GM19452 (cell line): ENCODE results near the gene CLEC18C.
"Not testable (repeated sequence)": the region's sequence is repeated elsewhere in the genome, so short reads cannot be mapped to it uniquely, and the experiment has no call there.

Experiments used
- ATAC-seq: cut with Tn5 transposase; IDR thresholded peaks from one replicate; pipeline ENCODE4 v1.9.1; 2021; ENCODE audit not compliant: unreplicated experiment

CLEC18C gene

DNA sequence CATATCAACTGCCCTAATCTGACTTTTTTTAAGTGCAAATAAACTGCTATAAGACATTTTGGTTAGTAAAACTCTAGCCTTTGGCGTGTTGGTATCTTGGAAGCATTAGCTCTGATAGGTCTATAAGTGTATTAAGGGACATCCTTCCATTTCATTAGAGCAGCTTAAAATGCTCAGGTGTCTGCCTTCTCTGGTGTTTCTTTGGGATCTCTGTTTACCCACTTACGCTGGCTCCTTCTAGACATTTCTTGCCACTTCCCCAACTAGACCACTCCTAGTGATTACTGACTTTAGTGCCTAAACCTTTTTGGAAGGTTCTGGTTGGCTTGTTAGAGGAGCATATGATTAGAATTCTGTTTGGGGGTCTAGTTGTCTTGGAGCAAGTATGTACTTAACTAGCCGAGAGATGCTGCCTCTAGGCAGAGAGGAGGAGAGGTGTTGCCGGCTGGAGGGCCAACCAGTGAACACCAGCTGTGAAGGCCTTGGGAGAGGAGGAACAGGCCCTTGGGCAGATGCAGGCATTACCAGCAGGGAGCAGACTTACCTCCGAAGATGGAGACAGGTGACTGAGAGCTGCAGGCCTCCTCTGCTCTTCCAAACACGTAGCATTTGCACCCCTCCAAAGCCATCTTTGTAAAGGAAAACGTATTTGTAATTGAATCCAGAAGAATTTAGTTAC lies 15.2 kb upstream of the CLEC18C start:
- ATAC-seq, result no peak

DNA sequence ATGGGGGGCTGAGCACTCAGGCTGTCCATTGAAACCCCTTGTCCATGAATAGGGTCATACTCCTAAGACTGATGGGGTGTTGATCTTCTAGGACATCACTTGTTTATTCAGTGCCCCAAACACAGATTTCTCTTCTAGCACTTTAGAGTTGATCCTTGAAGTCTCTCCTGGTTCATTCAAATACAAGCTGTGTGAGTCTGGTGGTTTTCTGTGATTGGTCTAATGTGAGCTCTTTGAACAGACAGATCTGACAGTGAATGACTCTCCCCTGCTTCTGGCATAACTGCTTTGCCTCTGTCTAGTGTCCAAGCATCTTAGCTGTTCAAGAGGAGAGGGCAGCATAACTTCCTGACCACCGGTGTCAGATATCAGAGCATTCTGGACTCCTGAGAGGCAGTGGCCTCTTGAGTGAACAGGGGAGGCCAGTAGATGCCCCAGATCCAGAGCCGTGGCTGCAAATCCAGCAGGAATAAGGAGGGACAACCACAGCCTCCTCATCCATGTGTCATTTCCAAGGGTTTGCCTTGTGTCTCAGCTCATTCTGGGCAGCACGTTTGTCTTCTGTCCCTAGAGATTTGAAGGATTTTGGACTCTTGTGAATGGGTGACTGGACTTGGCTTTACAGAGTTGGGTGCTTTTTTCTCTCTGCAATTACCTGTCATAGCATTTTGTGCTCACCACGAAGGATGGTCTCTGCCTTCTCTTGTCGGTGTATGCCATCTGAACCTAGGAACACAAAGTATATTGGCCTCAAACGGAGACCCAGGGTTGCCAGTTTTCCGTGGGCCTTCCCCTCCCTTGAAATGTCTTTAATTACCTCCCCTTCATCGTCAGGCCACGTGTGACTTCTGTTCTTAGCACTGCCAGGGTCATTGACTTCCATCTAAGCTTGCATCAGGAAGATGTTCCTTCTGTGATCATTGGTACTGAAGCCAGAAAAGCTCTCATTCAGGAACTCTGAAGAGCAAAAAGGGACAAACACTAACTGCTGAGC lies 13.9 kb upstream of the CLEC18C start:
- no peak for ATAC-seq

DNA sequence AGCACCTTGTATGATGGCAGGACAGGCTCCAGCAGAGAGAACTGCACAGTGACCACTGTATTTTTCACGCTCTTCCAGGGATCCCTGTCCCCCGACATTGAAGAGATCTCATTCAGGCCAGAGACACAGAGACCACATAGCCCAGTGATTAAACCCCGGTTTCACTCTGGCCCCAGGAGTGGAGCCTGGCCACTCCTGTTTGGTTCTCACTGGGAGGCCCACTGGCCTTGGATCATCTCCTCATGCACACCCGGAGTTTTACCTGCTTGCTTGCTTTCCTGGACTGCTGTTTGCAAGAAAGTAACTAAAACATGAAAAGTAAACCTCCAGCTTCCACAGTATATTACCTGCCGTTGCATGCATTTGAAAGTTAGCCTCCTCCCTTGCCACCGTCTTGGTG lies 13.2 kb upstream of the CLEC18C start:
- no peak for ATAC-seq

DNA sequence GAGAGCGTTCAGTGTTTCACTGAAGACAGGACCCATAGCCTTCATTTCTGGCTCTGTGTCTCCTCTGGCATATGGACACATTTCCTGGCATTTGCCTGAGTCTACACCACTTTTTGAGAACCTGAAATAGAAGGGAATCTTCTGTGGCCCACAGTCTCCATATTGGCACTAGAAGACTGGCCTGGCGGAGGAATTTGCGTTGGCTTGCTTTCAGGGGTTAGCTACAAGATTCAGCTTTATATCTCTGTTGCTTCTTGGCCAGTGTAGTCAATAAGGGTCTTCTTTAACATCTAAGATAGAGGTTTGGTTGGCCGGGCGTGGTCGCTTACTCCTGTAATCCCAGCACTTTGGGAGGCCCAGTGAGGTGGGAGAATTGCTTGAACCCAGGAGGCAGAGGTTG lies 12.8 kb upstream of the CLEC18C start:
- ATAC-seq, result no peak

DNA sequence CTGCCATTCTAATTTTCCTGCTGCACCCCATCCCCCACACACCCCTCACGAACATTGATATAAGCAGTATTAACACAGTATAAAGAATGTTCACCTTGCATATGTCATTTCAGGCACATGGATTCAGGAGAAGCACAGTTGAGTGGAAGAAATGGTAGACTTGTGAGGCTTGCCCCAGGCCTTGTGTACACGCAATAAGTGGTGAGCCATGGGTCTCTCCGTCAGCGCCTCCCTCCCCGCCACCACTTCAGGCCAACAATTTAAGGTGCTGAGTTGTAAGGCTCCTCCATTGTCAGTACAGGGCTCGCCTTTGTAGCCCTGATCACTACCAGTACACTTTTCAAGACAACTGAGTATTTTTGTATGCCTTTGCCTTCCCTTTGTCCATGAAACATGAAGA lies 12.2 kb upstream of the CLEC18C start:
- ATAC-seq, result no peak

DNA sequence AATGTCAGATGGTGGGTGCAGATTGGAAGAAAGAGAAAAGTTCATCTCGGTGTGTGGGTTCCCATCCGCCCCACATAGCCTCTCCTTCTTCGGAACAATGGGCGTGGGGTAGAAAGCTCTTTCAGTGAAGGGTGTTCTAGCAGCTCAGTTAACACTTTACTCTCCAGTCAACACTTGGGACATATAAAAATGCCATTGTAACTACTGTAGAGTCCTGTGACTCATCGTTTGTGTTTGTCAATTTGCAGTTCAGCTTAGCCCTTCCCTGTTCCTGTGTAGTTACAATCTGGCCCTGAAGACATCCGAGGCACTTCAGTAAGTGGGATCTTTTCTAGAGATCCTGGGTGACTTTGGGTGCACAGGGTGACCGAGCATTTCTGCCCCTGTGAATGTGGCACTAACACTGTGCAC lies 11.5 kb upstream of the CLEC18C start:
- ATAC-seq, result no peak

DNA sequence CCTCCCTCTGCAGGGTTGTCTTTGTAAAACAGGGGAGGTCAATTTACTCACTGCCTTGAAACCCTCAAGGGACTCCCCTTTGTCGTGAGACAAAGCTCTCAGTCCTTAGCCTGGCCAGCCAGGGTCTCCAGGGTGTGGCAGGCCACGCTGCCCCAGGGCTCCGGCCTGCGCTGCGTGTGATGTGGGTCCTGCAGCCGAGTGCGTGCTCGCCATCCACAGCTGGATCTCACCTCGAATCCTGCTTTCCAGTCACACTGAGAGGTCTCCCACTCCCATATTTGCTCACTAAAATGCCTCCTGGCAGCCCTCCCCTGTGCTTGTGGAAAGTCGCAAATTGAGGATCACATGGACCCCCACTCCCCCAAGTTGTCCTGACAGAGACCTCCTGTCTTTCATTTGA lies 10.0 kb upstream of the CLEC18C start:
- ATAC-seq, result no peak

DNA sequence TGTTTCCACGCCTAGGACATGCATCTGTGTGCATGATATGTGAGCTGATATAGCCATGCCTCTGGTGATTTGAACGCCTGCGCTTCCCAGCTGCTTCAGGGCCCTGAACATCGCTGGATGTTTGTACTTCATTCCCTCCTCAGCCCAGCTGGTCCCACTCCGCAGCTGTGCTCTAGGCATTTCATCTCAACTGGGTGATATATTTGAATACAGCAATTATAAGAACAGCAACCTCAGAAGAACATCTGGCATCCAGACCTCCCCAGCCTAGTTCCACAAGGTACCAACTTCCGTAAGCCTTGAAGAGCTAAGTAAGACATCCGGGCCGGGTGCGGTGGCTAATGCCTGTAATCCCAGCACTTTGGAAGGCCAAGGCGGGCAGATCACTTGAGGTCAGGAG lies 6.9 kb upstream of the CLEC18C start:
- not testable (repeated sequence) for ATAC-seq

DNA sequence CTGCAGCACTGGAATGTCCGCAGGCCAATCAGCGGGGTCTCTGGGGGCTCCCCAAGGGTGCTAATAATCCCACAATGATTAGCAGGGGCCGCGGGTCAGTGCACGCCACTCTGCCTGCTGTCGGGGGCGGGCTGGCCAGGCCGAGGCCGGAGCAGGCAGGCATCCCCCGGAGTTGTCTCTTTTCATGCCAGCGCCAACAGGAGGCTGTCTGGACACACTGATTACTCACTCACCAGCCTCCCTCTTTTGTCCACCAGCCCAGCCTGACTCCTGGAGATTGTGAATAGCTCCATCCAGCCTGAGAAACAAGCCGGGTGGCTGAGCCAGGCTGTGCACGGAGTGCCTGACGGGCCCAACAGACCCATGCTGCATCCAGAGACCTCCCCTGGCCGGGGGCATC lies 329 bp downstream of the CLEC18C start:
- not testable (repeated sequence) for ATAC-seq

DNA sequence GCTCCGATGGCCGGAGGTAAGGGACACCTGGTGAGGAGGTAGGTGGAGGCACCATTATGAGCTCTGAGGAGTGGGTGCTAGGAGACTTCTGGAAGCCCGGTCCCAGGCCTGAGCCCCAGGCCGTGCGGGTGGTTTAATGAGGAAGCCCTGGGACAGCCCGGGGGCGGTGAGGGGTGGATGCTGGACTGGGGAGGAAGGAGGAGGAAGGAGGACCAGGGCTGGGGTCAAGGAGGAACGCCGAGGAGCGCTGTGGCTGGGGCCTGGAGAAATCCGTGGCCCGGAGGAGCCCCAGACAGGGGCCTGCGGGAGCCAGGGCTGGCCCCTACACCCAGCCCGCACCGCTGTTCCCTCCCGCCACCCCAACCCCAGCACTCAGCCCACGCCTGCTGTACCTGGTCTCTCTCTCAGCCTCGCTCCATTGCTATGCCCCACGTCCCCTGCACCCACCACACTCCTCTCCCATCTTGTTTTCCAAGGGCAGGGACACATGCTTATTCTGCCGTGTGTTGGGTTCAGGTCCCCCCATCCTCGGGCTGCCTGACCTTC lies 873 bp downstream of the CLEC18C start:
- ATAC-seq, result not testable (repeated sequence)

DNA sequence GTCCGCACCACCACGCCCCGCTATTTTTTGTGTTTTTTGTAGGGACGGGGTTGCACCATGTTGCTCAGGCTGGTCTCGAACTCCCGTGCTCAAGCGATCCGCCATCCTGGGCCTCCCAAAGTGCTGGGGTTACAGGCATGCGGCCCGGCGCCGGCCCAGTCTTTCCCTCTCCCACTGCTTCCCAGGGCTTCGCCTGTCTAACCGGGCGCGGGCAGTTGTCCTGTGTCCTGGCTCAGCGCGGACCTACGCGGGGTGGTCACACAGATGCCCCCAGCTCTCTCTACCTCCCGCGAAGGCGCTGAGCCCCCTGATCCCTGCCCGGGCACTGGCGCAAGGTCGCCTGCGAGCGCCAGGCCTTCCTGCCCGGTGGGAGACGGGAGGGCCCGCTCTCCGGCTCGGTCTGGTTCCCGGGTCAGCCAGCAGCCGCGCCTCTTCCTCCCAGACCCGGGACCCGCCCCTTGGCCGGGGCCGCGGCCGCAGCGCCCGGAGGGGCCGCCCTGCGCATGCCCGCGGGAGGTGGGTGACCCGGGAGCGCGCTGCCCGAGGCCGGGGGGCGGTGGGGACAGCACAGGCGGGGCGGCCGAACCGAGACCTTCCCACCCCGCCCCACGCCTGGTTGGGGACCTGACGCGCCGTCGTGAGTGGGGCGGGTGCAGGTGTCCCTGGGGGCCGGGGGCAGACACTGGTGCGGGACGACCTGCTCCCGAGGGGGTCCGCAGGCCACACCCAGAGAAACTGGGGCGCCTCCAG lies 14.4 kb downstream of the CLEC18C start:
- ATAC-seq, result not testable (repeated sequence)

DNA sequence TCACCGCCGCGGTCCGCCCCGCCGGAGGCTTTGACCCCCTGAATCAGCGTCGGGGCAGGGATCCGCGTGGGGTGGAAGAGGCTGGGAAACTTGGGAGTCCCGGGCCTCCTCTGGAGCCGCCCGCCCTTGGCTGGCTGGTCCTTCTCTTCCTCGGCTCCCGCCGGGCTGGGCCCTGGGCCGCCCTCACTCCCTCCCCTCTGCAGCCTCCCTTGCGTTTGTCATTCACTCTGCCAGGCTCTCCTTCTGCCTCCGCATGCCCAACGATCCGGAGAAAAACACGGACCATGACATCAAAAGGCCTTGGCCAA lies 15.0 kb downstream of the CLEC18C start:
- not testable (repeated sequence) for ATAC-seq

DNA sequence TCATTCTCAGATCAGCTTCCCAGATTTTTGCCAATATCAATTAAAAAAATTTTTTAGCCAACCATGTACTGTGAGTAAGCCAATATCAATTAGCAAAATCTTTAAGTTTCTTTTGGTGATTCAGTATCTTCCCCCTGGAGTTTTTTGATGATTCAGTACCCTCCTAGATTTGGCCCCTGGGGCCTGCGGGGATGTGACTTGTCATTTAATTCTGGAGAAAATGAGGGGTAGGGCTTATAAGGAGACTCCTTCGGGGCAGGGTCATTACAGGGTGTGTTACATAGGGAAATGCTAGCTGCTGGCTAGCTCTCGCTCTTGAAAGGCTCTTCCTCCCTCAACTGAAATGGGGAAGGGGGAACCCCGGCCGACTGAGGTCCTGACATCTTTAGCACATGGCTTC lies 17.0 kb downstream of the CLEC18C start:
- not testable (repeated sequence) for ATAC-seq

DNA sequence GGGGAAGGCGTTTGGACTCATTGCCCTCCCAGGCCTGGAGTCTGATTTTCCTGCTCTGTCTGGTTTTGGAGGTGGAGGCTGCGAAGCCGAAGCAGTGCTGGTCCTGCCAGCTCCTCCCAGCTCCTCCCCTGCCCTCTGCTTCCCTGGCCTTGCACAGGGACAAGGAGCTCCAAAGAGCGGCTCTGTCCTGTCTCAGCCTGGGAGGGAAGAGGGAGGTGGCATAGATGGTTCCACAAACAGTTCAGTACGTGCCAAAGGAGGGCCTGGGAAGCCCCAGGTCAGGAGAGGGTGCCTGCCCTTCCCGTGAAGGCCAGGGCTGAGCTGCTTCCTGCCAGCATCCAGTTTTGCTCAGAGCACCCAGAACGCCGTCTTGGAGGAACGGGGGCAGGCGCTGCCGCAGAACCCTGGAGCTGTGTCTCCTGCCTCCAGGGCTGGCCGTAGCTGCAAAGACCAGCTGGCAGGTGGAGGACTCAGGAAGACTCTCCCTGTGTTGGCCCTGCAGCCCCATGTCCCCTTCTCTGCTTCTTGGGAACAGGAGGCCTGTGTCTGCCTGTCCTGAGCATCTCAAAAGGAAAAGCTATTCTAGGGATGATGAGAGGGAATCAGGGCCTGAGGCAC lies 23.2 kb downstream of the CLEC18C start:
- not testable (repeated sequence) for ATAC-seq

DNA sequence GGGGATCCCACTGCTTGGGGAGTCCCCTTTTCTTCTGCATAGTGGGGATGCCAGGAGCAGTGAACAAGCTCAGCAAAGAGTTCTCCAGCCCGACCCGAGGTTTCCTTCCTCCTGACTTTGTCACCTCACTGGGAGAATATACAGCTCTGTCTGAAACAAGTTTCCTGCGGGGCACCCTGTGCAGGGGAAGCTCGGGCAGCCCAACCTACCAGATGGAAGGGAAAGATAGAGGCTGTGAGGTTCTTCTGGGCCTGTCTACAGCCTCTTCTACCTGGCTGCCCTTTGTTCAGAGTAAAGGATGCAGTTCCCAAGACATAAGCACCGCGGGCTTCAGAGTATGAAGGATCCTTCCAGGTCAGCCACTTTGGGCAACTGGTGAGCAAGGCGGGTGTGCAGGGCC lies 24.0 kb downstream of the CLEC18C start:
- not testable (repeated sequence) for ATAC-seq

DNA sequence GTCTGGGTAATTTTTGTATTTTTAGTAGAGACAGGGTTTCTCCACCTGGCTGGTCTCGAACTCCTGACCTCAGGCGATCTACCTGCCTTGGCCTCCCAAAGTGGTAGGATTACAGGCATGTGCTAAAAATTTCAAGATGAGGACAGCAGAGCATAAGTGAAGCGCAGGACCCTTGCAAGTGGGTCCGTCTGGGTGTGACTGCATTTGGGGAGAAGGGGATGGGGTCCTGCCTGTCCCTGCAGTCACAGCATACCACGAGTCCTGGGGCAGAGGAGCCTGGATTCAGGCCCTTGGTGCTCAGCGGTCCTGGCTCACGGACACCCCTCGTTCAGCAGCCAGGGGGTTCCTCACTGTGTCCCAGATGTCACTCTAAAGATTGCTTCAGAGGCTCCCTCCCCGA lies 24.6 kb downstream of the CLEC18C start:
- not testable (repeated sequence) for ATAC-seq

DNA sequence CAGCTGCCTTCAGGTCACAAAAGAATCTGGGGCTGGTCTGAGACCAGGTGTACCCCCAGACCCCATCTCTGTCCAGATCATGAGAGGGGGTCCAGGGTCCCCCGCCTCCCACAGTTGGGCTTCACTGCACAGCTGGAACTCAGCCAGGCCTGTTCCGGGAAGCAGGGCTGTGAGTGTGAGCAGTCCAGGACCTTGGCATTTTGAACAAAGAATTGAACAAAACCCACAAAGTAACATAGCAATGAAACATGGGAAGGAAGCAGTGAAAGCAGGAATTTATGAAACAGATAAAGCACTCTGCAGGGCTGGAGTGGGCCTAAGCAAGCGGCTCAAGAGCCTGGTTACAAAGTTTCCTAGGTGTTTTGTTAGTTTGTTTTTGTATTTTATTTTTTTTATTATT lies 25.1 kb downstream of the CLEC18C start:
- not testable (repeated sequence) for ATAC-seq

DNA sequence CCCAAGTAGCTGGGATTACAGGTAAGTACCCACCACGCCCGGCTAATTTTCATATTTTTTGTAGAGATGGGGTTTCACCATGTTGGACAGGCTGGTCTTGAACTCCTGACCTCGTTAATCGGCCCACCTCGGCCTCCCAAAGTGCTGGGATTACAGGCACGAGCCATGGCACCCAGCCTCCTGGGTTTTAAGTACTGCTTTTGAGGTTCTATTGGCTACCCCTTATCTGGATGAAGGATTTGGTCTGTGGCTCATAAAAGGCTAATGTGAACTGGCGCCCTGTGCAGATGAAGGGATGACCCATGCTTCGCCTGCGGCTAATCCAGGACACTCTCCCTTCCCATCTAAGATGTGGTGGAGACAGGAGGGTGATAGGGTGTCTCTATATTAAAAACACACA lies 25.6 kb downstream of the CLEC18C start:
- ATAC-seq, result not testable (repeated sequence)

DNA sequence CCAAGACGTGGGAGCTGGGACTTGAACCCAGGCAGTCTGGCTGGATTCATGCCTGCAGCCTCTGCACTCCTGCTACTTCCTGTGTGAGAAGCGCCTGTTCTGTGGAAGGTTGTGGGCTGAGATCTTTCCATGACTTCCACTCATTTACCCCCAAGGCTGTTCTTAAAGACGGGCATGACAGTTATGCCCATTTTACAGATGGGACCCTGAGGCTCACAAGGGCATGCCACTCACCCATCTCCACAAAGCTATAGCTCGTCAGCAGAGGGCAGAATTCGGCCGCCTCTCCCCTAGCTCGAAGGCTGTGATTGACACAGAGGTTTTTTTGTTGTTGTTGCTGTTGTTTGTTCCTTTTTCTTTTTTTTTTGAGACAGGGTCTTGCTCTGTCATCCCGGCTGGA lies 26.5 kb downstream of the CLEC18C start:
- ATAC-seq, result not testable (repeated sequence)

DNA sequence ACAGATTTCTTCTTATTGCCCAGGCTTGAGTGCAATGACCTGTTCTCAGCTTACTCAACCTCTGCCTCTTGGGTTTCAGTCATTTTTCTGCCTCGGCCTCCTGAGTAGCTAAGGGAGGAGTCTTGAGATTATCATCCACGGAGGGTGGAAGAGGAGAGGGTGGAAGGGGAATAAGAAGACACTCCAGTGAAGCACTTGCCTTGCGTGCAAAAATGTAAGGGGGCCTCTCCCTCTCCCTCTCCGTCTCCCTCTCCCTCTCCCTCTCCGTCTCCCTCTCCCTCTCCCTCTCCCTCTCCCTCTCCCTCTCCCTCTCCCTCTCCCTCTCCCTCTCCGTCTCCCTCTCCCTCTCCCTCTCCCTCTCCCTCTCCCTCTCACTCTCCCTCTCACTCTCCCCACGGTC lies 29.9 kb downstream of the CLEC18C start:
- not testable (repeated sequence) for ATAC-seq

DNA sequence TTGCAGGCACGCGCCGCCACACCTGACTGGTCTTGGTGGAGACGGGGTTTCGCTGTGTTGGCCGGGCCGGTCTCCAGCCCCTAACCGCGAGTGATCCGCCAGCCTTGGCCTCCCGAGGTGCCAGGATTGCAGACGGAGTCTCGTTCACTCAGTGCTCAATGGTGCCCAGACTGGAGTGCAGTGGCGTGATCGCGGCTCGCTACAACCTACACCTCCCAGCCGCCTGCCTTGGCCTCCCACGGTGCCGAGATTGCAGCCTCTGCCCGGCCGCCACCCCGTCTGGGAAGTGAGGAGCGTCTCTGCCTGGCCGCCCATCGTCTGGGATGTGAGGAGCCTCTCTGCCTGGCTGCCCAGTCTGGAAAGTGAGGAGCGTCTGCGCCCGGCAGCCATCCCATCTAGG lies 30.4 kb downstream of the CLEC18C start:
- ATAC-seq, result not testable (repeated sequence)
